Measurements from ENCODE around the gene C11orf21. TPM values are rescaled to one million over a fixed set of nuclear protein-coding genes. Genes with fewer than 3 reads are reported as not detected.

Gene C11orf21
- total RNA-seq, 1 experiment from 2014 or later: not detected

GRCh38 chr11:2303627-2304505 is 2.1 kb upstream of the C11orf21 start:
- no peak for TF ChIP-seq CTCF (IDR thresholded peaks at IDR 0.05; ENCODE audit: unreplicated experiment)
- Mint-ChIP-seq H3K4me3 (ENCODE audit: low read depth, unreplicated experiment) (no peak overlapping the region), H3K27me3 (ENCODE audit: unreplicated experiment) (peaks cover 35% of the 10 kb centered on the region), H3K9me3 (ENCODE audit: low read depth, unreplicated experiment) (no peaks in the 10 kb centered on the region), H3K36me3 (ENCODE audit: insufficient read depth, unreplicated experiment) (no peaks in the 10 kb centered on the region), H3K4me1 (ENCODE audit: low read depth, unreplicated experiment) (no peaks in the 10 kb centered on the region), H3K27ac (ENCODE audit: unreplicated experiment) (no peak overlapping the region)
- CTCF ChIA-PET: interaction anchor here (0.8 to 4.6 kb wide), 9 partner anchors 13 to 118 kb away, joined by 3 to 97 read pairs (median 4); partner anchors contain the start of gene TSSC4
- DNase-seq: no peak
- intact Hi-C loops (cut with micrococcal nuclease; ENCODE audit: unreplicated experiment): no loop called here
- BruUV-seq (replicated peaks): no TSS peak

DNA sequence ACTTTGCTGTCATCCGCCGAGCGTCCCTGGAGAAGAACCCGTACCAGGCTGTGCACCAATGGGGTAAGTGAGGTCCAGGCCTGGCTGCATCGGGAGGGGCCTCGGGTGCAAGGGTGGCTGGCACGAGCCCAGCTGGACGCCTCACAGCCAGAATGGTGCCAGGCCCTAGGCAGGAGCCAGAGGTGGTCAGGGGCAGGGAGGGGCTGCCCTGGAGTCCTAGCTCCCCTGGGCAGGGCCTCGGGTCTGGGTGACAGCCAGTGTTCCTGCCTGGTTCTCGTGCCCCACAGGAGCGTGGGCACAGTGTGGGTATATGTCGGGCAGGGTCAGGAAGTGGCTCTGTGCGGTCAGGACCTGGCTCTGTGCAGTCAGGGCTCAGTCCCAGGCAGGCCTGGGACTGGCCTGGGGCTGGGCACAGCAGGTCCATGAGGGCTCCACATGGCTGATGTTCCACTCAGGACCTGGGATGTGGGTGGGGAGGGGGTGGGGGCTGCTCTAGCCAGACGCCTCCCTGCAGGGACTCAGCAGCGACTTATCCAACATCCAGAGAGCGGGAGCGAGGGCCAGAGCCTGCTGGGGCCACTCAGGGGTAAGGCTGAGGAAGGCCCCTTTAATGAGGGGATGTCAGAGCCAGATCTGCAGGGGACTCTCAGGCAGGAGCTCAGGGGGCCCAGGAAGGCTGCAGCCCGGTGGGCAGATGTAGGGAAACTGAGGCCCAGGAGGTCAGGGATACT is 1.3 kb upstream of the C11orf21 start:
- Mint-ChIP-seq H3K4me3 (ENCODE audit: low read depth, unreplicated experiment) (no peak overlapping the region), H3K4me1 (ENCODE audit: low read depth, unreplicated experiment) (no peaks in the 10 kb centered on the region), H3K9me3 (ENCODE audit: low read depth, unreplicated experiment) (no peaks in the 10 kb centered on the region), H3K27me3 (ENCODE audit: unreplicated experiment) (peaks cover 35% of the 10 kb centered on the region), H3K36me3 (ENCODE audit: insufficient read depth, unreplicated experiment) (no peaks in the 10 kb centered on the region), H3K27ac (ENCODE audit: unreplicated experiment) (no peak overlapping the region)
- DNase-seq: no peak
- BruUV-seq (replicated peaks): no TSS peak
- no peak for TF ChIP-seq CTCF (IDR thresholded peaks at IDR 0.05; ENCODE audit: unreplicated experiment)
- intact Hi-C loops (cut with micrococcal nuclease; ENCODE audit: unreplicated experiment): no loop called here
- CTCF ChIA-PET: interaction anchor here (0.5 to 2.1 kb wide), 5 partner anchors 14 to 118 kb away, joined by 3 to 5 read pairs (median 4); no protein-coding TSS in a partner anchor

GRCh38 chr11:2302306-2302895 is 683 bp upstream of the C11orf21 start:
- Mint-ChIP-seq H3K27ac (ENCODE audit: unreplicated experiment) (no peak overlapping the region), H3K4me3 (ENCODE audit: low read depth, unreplicated experiment) (no peak overlapping the region), H3K9me3 (ENCODE audit: low read depth, unreplicated experiment) (no peaks in the 10 kb centered on the region), H3K36me3 (ENCODE audit: insufficient read depth, unreplicated experiment) (no peaks in the 10 kb centered on the region), H3K27me3 (ENCODE audit: unreplicated experiment) (peaks cover 34% of the 10 kb centered on the region), H3K4me1 (ENCODE audit: low read depth, unreplicated experiment) (no peaks in the 10 kb centered on the region)
- DNase-seq: no peak
- CTCF ChIA-PET: interaction anchor here (0.5 to 2.1 kb wide), 7 partner anchors 14 to 280 kb away, joined by 3 to 12 read pairs (median 4); no protein-coding TSS in a partner anchor
- no peak for TF ChIP-seq CTCF (IDR thresholded peaks at IDR 0.05; ENCODE audit: unreplicated experiment)
- intact Hi-C loops (cut with micrococcal nuclease; ENCODE audit: unreplicated experiment): no loop called here
- no TSS peak for BruUV-seq (replicated peaks)

DNA sequence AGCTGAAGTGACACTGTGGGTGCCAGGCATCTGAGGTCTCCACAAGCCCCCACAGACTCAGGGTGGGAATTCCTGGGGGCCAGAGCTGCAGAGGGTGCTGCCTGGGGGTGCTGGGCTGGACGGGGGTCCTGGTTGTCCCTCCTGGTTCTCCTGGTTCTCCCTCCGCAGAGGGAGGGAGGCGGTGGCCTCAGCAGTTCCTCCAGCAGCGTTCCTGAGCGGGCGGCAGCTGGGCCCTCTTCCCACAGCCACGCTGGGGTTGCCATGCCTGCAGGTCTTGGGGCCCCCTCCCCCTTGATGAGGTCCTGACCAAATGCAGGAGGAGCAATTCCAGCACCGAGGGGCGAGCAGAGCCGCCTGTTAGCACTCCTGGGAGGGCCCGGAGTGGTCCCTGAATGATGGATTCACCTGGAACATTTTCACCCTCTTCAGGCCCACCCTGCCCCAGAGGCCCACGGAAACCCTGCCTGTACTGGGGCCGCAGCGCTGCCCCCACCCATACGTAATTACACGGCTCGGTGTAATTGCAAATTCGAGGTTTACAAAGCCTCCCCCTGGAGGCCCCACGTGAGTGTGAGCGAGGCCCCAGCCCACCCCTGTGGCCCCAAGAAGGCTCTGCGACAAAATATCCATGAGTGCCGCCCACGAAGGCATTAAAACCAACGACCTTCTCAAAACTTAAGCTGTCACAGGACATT is 635 bp downstream of the C11orf21 start:
- BruUV-seq (replicated peaks): no TSS peak
- H3K9me3 Mint-ChIP-seq (ENCODE audit: low read depth, unreplicated experiment): no peaks in the 10 kb centered on the region
- CTCF ChIA-PET: interaction anchor here (0.8 to 1.3 kb wide), 2 partner anchors 79 to 114 kb away, joined by 5 to 8 read pairs; no protein-coding TSS in a partner anchor
- DNase-seq: no peak
- H3K4me1 Mint-ChIP-seq (ENCODE audit: low read depth, unreplicated experiment): no peaks in the 10 kb centered on the region
- H3K4me3 Mint-ChIP-seq (ENCODE audit: low read depth, unreplicated experiment): no peak overlapping the region
- TF ChIP-seq CTCF (IDR thresholded peaks at IDR 0.05; ENCODE audit: unreplicated experiment): no peak
- H3K27ac Mint-ChIP-seq (ENCODE audit: unreplicated experiment): no peak overlapping the region
- no peaks in the 10 kb centered on the region for H3K36me3 Mint-ChIP-seq (ENCODE audit: insufficient read depth, unreplicated experiment)
- H3K27me3 Mint-ChIP-seq (ENCODE audit: unreplicated experiment): peaks cover 40% of the 10 kb centered on the region
- intact Hi-C loops (cut with micrococcal nuclease; ENCODE audit: unreplicated experiment): no loop called here
